Measurements from ENCODE around the gene ERMN.

DNA sequence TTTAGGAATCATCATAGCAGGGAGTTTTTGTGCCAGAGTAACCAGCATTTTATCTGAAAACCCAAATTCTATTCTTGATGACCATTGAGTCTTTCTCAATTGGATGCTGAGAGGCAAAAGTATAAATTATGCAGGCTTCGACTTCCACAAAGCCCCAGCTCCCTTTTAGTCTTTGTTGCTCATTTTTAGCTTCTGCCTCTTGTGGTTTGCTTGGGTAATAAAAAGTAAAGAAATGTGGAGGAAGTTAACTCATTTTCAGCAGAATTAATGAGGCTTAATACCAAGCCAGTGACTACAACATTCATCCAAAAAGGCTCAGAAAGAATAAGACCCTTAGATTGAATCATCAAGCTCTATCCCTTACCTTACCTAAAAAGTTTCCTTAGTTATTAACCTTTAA, 18.6 kb downstream of the ERMN start:
- TF ChIP-seq, protein P1, sequence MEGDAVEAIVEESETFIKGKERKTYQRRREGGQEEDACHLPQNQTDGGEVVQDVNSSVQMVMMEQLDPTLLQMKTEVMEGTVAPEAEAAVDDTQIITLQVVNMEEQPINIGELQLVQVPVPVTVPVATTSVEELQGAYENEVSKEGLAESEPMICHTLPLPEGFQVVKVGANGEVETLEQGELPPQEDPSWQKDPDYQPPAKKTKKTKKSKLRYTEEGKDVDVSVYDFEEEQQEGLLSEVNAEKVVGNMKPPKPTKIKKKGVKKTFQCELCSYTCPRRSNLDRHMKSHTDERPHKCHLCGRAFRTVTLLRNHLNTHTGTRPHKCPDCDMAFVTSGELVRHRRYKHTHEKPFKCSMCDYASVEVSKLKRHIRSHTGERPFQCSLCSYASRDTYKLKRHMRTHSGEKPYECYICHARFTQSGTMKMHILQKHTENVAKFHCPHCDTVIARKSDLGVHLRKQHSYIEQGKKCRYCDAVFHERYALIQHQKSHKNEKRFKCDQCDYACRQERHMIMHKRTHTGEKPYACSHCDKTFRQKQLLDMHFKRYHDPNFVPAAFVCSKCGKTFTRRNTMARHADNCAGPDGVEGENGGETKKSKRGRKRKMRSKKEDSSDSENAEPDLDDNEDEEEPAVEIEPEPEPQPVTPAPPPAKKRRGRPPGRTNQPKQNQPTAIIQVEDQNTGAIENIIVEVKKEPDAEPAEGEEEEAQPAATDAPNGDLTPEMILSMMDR (IDR thresholded peaks at IDR 0.05) = no peak
- TF ChIP-seq POLR2A (IDR thresholded peaks at IDR 0.05; ENCODE audit: low read depth) (no peak), POLR2AphosphoS5 (IDR thresholded peaks at IDR 0.05) (no peak)

All from esophagus muscularis mucosa (tissue), 3 donors.